ENCODE results near the gene GPRIN1. TPM values are rescaled to one million over a fixed set of nuclear protein-coding genes. Genes with fewer than 3 reads are reported as not detected.

Gene GPRIN1
- total RNA-seq, 2 experiments from 2014 or later, result 1.9 to 2.5 TPM

GRCh38 chr5:176629317-176629852 lies 19.4 kb upstream of the GPRIN1 start:
- ChIA-PET POLR2A (interaction anchor here (1.6 kb wide), 1 partner anchor 18 kb away, joined by 4 read pairs; the partner anchor contains the start of gene TSPAN17), CTCF (interaction anchor here (1.3 to 2.3 kb wide), 3 partner anchors 18 to 900 kb away, joined by 3 to 15 read pairs (median 6); partner anchors contain the start of gene TSPAN17)
- DNase-seq (no peak), ATAC-seq (no peak)
- no peaks in the 10 kb centered on the region for H3K9me3 Mint-ChIP-seq (ENCODE audit: insufficient read depth)
- no peak overlapping the region for H3K27ac Mint-ChIP-seq
- H3K27me3 Mint-ChIP-seq (ENCODE audit: low read depth), result peaks cover 66% of the 10 kb centered on the region
- H3K4me3 Mint-ChIP-seq, result no peak overlapping the region
- H3K36me3 Mint-ChIP-seq (ENCODE audit: low read depth), result no peaks in the 10 kb centered on the region
- H3K4me1 Mint-ChIP-seq (ENCODE audit: low read depth), result peaks cover 25% of the 10 kb centered on the region

- CTCF ChIA-PET, result interaction anchor here (0.6 kb wide), 1 partner anchor 178 kb away, joined by 3 read pairs; no protein-coding TSS in a partner anchor
- H3K36me3 Mint-ChIP-seq (ENCODE audit: low read depth), result no peaks in the 10 kb centered on the region
- H3K4me1 Mint-ChIP-seq (ENCODE audit: low read depth), result peaks cover 18% of the 10 kb centered on the region
- no peak for ATAC-seq
- no peak overlapping the region for H3K27ac Mint-ChIP-seq
- POLR2A ChIA-PET, result no interaction called here
- H3K27me3 Mint-ChIP-seq (ENCODE audit: low read depth), result peaks cover 65% of the 10 kb centered on the region
- no peak overlapping the region for H3K4me3 Mint-ChIP-seq
- no peaks in the 10 kb centered on the region for H3K9me3 Mint-ChIP-seq (ENCODE audit: insufficient read depth)
- DNase-seq, result no peak
Measured at GRCh38 chr5:176628406-176629228, 18.7 kb upstream of the GPRIN1 start.

- CTCF ChIA-PET, result no interaction called here
- POLR2A ChIA-PET, result no interaction called here
- no peaks in the 10 kb centered on the region for H3K9me3 Mint-ChIP-seq (ENCODE audit: insufficient read depth)
- ATAC-seq, result no peak
- H3K27ac Mint-ChIP-seq, result no peak overlapping the region
- H3K27me3 Mint-ChIP-seq (ENCODE audit: low read depth), result peaks cover 58% of the 10 kb centered on the region
- no peak for DNase-seq
- peaks cover 16% of the 10 kb centered on the region for H3K4me1 Mint-ChIP-seq (ENCODE audit: low read depth)
- no peak overlapping the region for H3K4me3 Mint-ChIP-seq
- H3K36me3 Mint-ChIP-seq (ENCODE audit: low read depth), result no peaks in the 10 kb centered on the region
Measured at GRCh38 chr5:176627582-176627981, 17.6 kb upstream of the GPRIN1 start.

GRCh38 chr5:176626876-176627236 lies 16.9 kb upstream of the GPRIN1 start:
- Mint-ChIP-seq H3K4me1 (ENCODE audit: low read depth) (peaks cover 16% of the 10 kb centered on the region), H3K36me3 (ENCODE audit: low read depth) (no peaks in the 10 kb centered on the region), H3K9me3 (ENCODE audit: insufficient read depth) (no peaks in the 10 kb centered on the region), H3K27me3 (ENCODE audit: low read depth) (peaks cover 62% of the 10 kb centered on the region), H3K27ac (no peak overlapping the region), H3K4me3 (no peak overlapping the region)
- no peak for DNase-seq
- ATAC-seq, result no peak
- POLR2A ChIA-PET, result no interaction called here
- CTCF ChIA-PET, result no interaction called here

GRCh38 chr5:176625966-176626875 lies 16.3 kb upstream of the GPRIN1 start:
- Mint-ChIP-seq H3K9me3 (ENCODE audit: insufficient read depth) (no peaks in the 10 kb centered on the region), H3K27ac (no peak overlapping the region), H3K36me3 (ENCODE audit: low read depth) (no peaks in the 10 kb centered on the region), H3K27me3 (ENCODE audit: low read depth) (peaks cover 61% of the 10 kb centered on the region), H3K4me1 (ENCODE audit: low read depth) (peaks cover 16% of the 10 kb centered on the region), H3K4me3 (no peak overlapping the region)
- ATAC-seq (no peak), DNase-seq (no peak)
- ChIA-PET POLR2A (interaction anchor here (1.0 kb wide), 1 partner anchor 21 kb away, joined by 4 read pairs; no protein-coding TSS in a partner anchor), CTCF (no interaction called here)

GRCh38 chr5:176625512-176625911 lies 15.6 kb upstream of the GPRIN1 start:
- ChIA-PET CTCF (no interaction called here), POLR2A (interaction anchor here (1.0 kb wide), 1 partner anchor 21 kb away, joined by 4 read pairs; no protein-coding TSS in a partner anchor)
- H3K9me3 Mint-ChIP-seq (ENCODE audit: insufficient read depth), result no peaks in the 10 kb centered on the region

DNA sequence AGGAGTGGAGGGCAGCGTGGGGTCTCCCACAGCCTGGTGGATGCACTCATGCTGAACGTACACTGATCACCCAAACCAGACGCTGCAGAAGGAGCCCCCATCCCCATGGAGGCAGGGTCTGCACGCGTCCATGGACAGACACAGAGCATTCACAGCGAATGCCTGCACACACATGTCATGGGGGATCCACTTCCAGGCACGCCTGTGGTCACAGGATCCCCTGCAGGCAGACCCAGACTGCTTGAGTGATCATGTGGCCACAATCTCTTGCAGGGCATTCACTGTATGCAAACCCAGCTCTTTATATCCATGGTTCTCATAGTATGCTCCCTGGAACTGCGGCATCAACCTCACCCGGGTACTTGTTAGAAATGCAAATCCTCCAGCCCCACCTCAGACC lies 15.0 kb upstream of the GPRIN1 start:
- CTCF ChIA-PET, result no interaction called here
- H3K27me3 Mint-ChIP-seq (ENCODE audit: low read depth), result peaks cover 60% of the 10 kb centered on the region

More at GRCh38 chr5:176625512-176625911, 15.6 kb upstream of the GPRIN1 start:
- ATAC-seq, result no peak
- Mint-ChIP-seq H3K27ac (no peak overlapping the region), H3K4me1 (ENCODE audit: low read depth) (peaks cover 13% of the 10 kb centered on the region), H3K4me3 (no peak overlapping the region), H3K27me3 (ENCODE audit: low read depth) (peaks cover 58% of the 10 kb centered on the region), H3K36me3 (ENCODE audit: low read depth) (no peaks in the 10 kb centered on the region)
- DNase-seq, result no peak

GRCh38 chr5:176624142-176624541 lies 14.2 kb upstream of the GPRIN1 start:
- ChIA-PET POLR2A (interaction anchor here (0.7 kb wide), 1 partner anchor 21 kb away, joined by 4 read pairs; no protein-coding TSS in a partner anchor), CTCF (no interaction called here)
- no peaks in the 10 kb centered on the region for H3K36me3 Mint-ChIP-seq (ENCODE audit: low read depth)
- ATAC-seq (no peak), DNase-seq (no peak)
- H3K4me3 Mint-ChIP-seq, result no peak overlapping the region
- H3K4me1 Mint-ChIP-seq (ENCODE audit: low read depth), result peaks cover 20% of the 10 kb centered on the region
- peaks cover 59% of the 10 kb centered on the region for H3K27me3 Mint-ChIP-seq (ENCODE audit: low read depth)
- no peak overlapping the region for H3K27ac Mint-ChIP-seq
- H3K9me3 Mint-ChIP-seq (ENCODE audit: insufficient read depth), result no peaks in the 10 kb centered on the region

More for the DNA sequence above, 15.0 kb upstream of the GPRIN1 start:
- ATAC-seq (no peak), DNase-seq (no peak)
- Mint-ChIP-seq H3K36me3 (ENCODE audit: low read depth) (no peaks in the 10 kb centered on the region), H3K27ac (no peak overlapping the region), H3K4me3 (no peak overlapping the region), H3K9me3 (ENCODE audit: insufficient read depth) (no peaks in the 10 kb centered on the region), H3K4me1 (ENCODE audit: low read depth) (peaks cover 18% of the 10 kb centered on the region)
- POLR2A ChIA-PET, result no interaction called here

DNA sequence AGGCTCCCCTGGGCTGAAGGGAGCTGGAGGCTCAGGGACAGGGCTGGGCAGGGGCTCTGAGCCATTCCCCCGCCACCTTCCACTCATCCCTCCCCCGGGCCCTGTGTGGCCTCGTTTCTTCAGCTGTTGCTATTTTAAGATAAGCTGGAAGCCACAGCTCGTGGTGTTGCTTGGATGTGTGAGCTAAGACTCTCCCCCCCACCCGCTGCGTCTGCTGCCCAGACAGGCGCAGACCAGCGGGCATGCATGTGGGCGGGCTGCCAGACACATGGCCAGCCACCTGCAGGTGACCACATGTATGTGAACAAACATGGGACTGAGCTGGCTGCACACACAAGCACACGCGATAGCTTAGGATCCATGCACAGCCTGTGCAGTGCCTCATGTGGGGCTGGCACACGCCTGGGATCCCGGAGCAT lies 11.7 kb upstream of the GPRIN1 start:
- ChIA-PET CTCF (interaction anchor here (0.5 to 1.4 kb wide), 5 partner anchors 9 to 347 kb away, joined by 3 read pairs; partner anchors contain the start of genes EIF4E1B and SNCB), POLR2A (interaction anchor here (0.6 to 1.1 kb wide), 4 partner anchors 9 to 1012 kb away, joined by 3 to 4 read pairs (median 3); partner anchors contain the start of genes EIF4E1B and SNCB)
- peaks cover 14% of the 10 kb centered on the region for H3K4me1 Mint-ChIP-seq (ENCODE audit: low read depth)
- H3K27me3 Mint-ChIP-seq (ENCODE audit: low read depth), result peaks cover 63% of the 10 kb centered on the region
- no peaks in the 10 kb centered on the region for H3K36me3 Mint-ChIP-seq (ENCODE audit: low read depth)
- no peak overlapping the region for H3K27ac Mint-ChIP-seq
- ATAC-seq (no peak), DNase-seq (no peak)
- H3K9me3 Mint-ChIP-seq (ENCODE audit: insufficient read depth), result no peaks in the 10 kb centered on the region
- H3K4me3 Mint-ChIP-seq, result no peak overlapping the region

GRCh38 chr5:176620333-176620981 lies 10.5 kb upstream of the GPRIN1 start:
- Mint-ChIP-seq H3K9me3 (ENCODE audit: insufficient read depth) (no peaks in the 10 kb centered on the region), H3K27ac (no peak overlapping the region), H3K36me3 (ENCODE audit: low read depth) (no peaks in the 10 kb centered on the region), H3K4me1 (ENCODE audit: low read depth) (peaks cover 14% of the 10 kb centered on the region), H3K27me3 (ENCODE audit: low read depth) (peaks cover 65% of the 10 kb centered on the region), H3K4me3 (peak overlapping the region; percentile 55)
- ChIA-PET POLR2A (no interaction called here), CTCF (no interaction called here)
- ATAC-seq, result peak; percentile 16
- peak; percentile 25 for DNase-seq

DNA sequence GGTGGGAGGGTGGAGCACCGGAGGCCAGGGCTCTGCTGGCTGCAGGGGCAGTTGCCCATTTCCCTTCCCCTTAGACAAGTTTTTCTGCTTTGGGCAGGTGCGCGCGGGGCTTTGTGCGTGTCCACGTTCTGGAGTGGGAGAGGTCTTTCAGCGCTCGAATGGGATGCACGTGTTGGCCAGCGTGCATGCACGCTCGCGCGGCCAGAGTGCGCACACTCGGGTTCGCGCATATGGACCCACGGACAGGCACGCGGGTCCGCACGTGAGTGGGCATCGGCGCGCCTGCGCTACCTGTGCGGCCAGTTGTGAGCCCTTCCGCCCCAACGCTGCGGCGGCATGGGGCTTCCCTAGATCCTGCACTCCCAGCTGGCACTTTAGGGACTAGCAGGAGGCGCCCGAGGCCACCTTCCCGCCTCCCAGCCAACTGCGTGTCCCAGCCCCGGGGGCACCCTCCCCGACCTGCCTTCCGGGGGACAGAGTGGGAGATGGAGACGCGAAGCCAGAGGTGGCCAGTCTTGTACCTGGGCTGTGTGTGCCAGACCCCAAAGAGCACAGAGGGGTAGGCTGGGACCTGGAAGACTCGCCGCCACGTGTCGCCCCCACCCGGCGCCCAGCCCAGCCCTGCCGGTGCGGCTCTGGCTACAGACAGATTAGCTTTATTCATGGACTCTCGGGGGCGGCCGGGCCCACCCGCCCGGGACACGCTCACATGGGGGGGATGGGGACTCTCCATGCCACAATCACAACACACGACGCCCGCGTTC lies 9.8 kb upstream of the GPRIN1 start:
- ChIA-PET POLR2A (no interaction called here), CTCF (no interaction called here)
- H3K4me3 Mint-ChIP-seq, result peak overlapping the region; percentile 55
- H3K9me3 Mint-ChIP-seq (ENCODE audit: insufficient read depth), result no peaks in the 10 kb centered on the region
- ATAC-seq (no peak), DNase-seq (no peak)
- peaks cover 65% of the 10 kb centered on the region for H3K27me3 Mint-ChIP-seq (ENCODE audit: low read depth)
- peaks cover 14% of the 10 kb centered on the region for H3K4me1 Mint-ChIP-seq (ENCODE audit: low read depth)
- H3K36me3 Mint-ChIP-seq (ENCODE audit: low read depth), result no peaks in the 10 kb centered on the region
- H3K27ac Mint-ChIP-seq, result no peak overlapping the region
